Measurements from ENCODE around the gene SNRNP48. TPM values are rescaled to one million over a fixed set of nuclear protein-coding genes. Genes with fewer than 3 reads are reported as not detected.

The SNRNP48 gene
- total and polyA plus RNA-seq, 2 donors (not counting 3 experiments of a cell fraction or from before 2014, with no cell fraction given), result 4.2 to 13.2 TPM

GRCh38 chr6:7540595-7540994 lies 49.4 kb upstream of the SNRNP48 start:
- no peaks in the 10 kb centered on the region for H4K20me1 ChIP-seq (replicated peaks; ENCODE audit: control insufficient read depth, extremely low read depth, insufficient read depth, low read length)
- H3K9me3 ChIP-seq (replicated peaks; ENCODE audit: control insufficient read depth, insufficient read depth, low read length), result no peaks in the 10 kb centered on the region
- H3K79me2 ChIP-seq (ENCODE audit: control insufficient read depth, insufficient read depth, low read length), result no peaks in the 10 kb centered on the region
- H2AFZ ChIP-seq (ENCODE audit: low read depth, low read length), result no peak overlapping the region
- no peak overlapping the region for H3K27ac ChIP-seq (ENCODE audit: insufficient read depth, low read depth, low read length)
- H3K4me3 ChIP-seq (replicated peaks in 1 of 3; ENCODE audit: insufficient read depth in 1 of 3, low read depth in 1 of 3, low read length in 3 of 3), result no peak overlapping the region
- POLR2A ChIA-PET, result no interaction called here
- DNase-seq (ENCODE audit: low read depth, low spot score) (no peak), FAIRE-seq (no peak)
- H3K27me3 ChIP-seq (ENCODE audit: control insufficient read depth in 2 of 2, insufficient read depth in 2 of 2, low read length in 2 of 2), result peaks cover 44 to 82% of the 10 kb centered on the region in 2 experiments
- CTCF ChIA-PET, result no interaction called here
- BruUV-seq (replicated peaks), result no TSS peak
- H3K9me1 ChIP-seq (replicated peaks; ENCODE audit: control insufficient read depth, extremely low read depth, insufficient read depth, low read length), result no peaks in the 10 kb centered on the region
- H3K4me1 ChIP-seq (ENCODE audit: control insufficient read depth, extremely low read depth, insufficient read depth, low read length), result peaks cover 10% of the 10 kb centered on the region
- intact Hi-C loops (cut with micrococcal nuclease) (no loop called here), dilution Hi-C loops (cut with MboI; ENCODE audit: extremely low pct_ligation_motif_present, low sequenced_read_pairs) (no loop called here)
- no peak overlapping the region for H3K9ac ChIP-seq (replicated peaks; ENCODE audit: extremely low read depth, insufficient read depth, low read length)
- TF ChIP-seq CTCF (IDR thresholded peaks at IDR 0.05; ENCODE audit: extremely low read depth in 1 of 2, insufficient read depth in 1 of 2, low read depth in 1 of 2, low read length in 2 of 2), result no peak
- no peak for TF ChIP-seq JUN (IDR thresholded peaks at IDR 0.05; ENCODE audit: borderline replicate concordance, insufficient read depth, insufficient read length, low read depth)
- no peak for TF ChIP-seq MAX (IDR thresholded peaks at IDR 0.05; ENCODE audit: insufficient read depth, insufficient read length)
- no peak for TF ChIP-seq POLR2AphosphoS5 (IDR thresholded peaks at IDR 0.05; ENCODE audit: insufficient read depth, low read depth, low read length)
- no peak for TF ChIP-seq MYC (IDR thresholded peaks at IDR 0.05; ENCODE audit: low read depth, low read length)
- no peak for TF ChIP-seq POLR2A (IDR thresholded peaks at IDR 0.05; ENCODE audit: low read depth, low read length)
- no peak for TF ChIP-seq EZH2 (IDR thresholded peaks at IDR 0.05; ENCODE audit: borderline replicate concordance, low read depth, low read length, severe bottlenecking)
- no peak for TF ChIP-seq FOS (IDR thresholded peaks at IDR 0.05; ENCODE audit: borderline replicate concordance, insufficient read depth, low read length)
- no peak for TF ChIP-seq GATA2 (IDR thresholded peaks at IDR 0.05; ENCODE audit: insufficient read depth, insufficient read length, low read depth, low read length)
- no peaks in the 10 kb centered on the region for H3K36me3 ChIP-seq (ENCODE audit: control insufficient read depth in 2 of 2, extremely low read depth in 1 of 2, insufficient read depth in 2 of 2, low read length in 2 of 2)
- peak overlapping the region; percentile 53 for H3K4me2 ChIP-seq (ENCODE audit: insufficient read depth, low read length)

Measured in endothelial cell of umbilical vein (primary cell).